OCI-LY1 (cell line): ENCODE results near the gene EDN1.

Experiments
- H2AFZ ChIP-seq: fragments of 200-600 bp; sonication (generic), shearing (Covaris generic); 2 replicates; pipeline ENCODE4 v1.6.0; 2014; ENCODE audit warnings: antibody characterized with exemption, mild to moderate bottlenecking, low read length
- H3F3A ChIP-seq: fragments of 200-600 bp; sonication (generic), shearing (Covaris generic); 2 replicates; pipeline ENCODE4 v1.6.0; 2014; ENCODE audit warnings: mild to moderate bottlenecking, antibody characterized with exemption, low read length, moderate library complexity; ENCODE audit not compliant: insufficient read depth
- H3K27ac ChIP-seq: fragments of 200-600 bp; sonication (generic); 2 replicates; pipeline ENCODE4 v1.5.1; 2014; ENCODE audit warnings: low read length, mixed run types, mild to moderate bottlenecking, low read depth; ENCODE audit not compliant: poor library complexity, severe bottlenecking
- H3K27me3 ChIP-seq: fragments of 200-600 bp; sonication (generic); 2 replicates; pipeline ENCODE4 v1.6.0; 2014; ENCODE audit warnings: antibody characterized with exemption, mild to moderate bottlenecking, low read length, moderate library complexity; ENCODE audit not compliant: insufficient read depth
- H3K36me3 ChIP-seq: fragments of 200-600 bp; sonication (generic); 2 replicates; pipeline ENCODE4 v1.6.1; 2014; ENCODE audit warnings: mild to moderate bottlenecking, antibody characterized with exemption, low read length, moderate library complexity, mixed read lengths; ENCODE audit not compliant: insufficient read depth
- H3K4me1 ChIP-seq: fragments of 200-600 bp; sonication (generic); 2 replicates; pipeline ENCODE4 v1.5.1; 2014; ENCODE audit warnings: mild to moderate bottlenecking, low read length, moderate library complexity; ENCODE audit not compliant: insufficient read depth, severe bottlenecking
- H3K4me2 ChIP-seq: fragments of 200-600 bp; sonication (generic), shearing (Covaris generic); 2 replicates; pipeline ENCODE4 v1.6.1; 2014; ENCODE audit warnings: low read length
- H3K4me3 ChIP-seq: fragments of 200-600 bp; sonication (generic); 2 replicates; pipeline ENCODE4 v1.5.1; 2014; ENCODE audit warnings: low read length, low read depth, mild to moderate bottlenecking, mixed read lengths; ENCODE audit not compliant: poor library complexity, severe bottlenecking
- H3K79me2 ChIP-seq: fragments of 200-600 bp; shearing (Covaris generic); 2 replicates; pipeline ENCODE4 v1.6.1; 2016; ENCODE audit warnings: mixed run types, low read length, mixed read lengths; ENCODE audit not compliant: insufficient read depth
- H3K9ac ChIP-seq: fragments of 200-600 bp; sonication (generic), shearing (Covaris generic); 2 replicates; pipeline ENCODE4 v1.6.1; 2014; ENCODE audit warnings: mild to moderate bottlenecking, low read length, mixed read lengths
- H3K9me2 ChIP-seq: fragments of 200-600 bp; sonication (generic), shearing (Covaris generic); 2 replicates; pipeline ENCODE4 v1.6.1; 2014; ENCODE audit warnings: low read depth, mild to moderate bottlenecking, low read length, mixed read lengths
- H3K9me3 ChIP-seq: fragments of 200-600 bp; shearing (Covaris generic); 2 replicates; pipeline ENCODE4 v1.6.1; 2014; ENCODE audit warnings: low read length, mixed read lengths
- H4K20me1 ChIP-seq: fragments of 200-600 bp; sonication (generic), shearing (Covaris generic); 2 replicates; pipeline ENCODE4 v1.6.0; 2016; ENCODE audit warnings: mild to moderate bottlenecking, low read length; ENCODE audit not compliant: insufficient read depth
- CTCF ChIP-seq: fragments of 200-600 bp; sonication (generic), shearing (Covaris generic); IDR thresholded peaks from 2 replicates; pipeline ENCODE4 v1.5.1; 2017; ENCODE audit warnings: mild to moderate bottlenecking, antibody characterized with exemption, low read length, moderate library complexity, mixed read lengths
- EZH2 ChIP-seq: fragments of 200-600 bp; sonication (generic), shearing (Covaris generic); IDR thresholded peaks from 2 replicates; pipeline ENCODE4 v1.8.0; 2017; ENCODE audit warnings: borderline replicate concordance, mixed run types, mild to moderate bottlenecking, antibody characterized with exemption, low read length, moderate library complexity, mixed read lengths

EDN1 gene

DNA sequence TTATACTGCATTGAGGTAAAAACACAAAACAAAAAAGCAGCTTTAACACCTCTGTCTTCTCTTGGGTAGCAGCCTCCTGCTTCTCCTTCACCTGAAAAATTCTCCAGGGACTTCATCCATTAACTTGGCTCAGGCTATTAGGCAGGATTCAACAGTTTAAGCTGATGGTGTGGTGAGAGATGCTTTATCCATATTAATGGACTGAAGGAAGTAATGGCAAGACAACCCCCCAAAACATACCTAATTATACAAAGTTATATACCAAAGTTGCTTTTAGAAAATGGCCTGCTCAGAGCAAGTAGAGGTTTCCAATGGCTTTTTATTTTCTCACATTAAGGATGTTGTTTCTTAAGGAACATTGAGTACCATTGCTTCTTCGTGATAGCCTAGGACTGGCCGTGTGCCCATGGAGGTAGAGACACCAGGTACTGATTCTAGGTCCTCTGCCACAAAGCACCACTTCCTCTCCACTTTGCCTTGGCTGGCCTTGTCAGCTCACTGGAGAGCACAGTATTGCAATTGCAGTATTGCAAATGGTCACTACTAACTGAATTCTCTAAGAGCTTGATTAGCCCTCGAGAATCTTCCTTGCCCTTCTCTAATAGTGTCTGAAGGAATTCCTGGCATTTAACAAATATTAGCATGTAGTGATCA, 7.3 kb downstream of the EDN1 start:
- TF ChIP-seq CTCF (no peak), EZH2 (no peak)

DNA sequence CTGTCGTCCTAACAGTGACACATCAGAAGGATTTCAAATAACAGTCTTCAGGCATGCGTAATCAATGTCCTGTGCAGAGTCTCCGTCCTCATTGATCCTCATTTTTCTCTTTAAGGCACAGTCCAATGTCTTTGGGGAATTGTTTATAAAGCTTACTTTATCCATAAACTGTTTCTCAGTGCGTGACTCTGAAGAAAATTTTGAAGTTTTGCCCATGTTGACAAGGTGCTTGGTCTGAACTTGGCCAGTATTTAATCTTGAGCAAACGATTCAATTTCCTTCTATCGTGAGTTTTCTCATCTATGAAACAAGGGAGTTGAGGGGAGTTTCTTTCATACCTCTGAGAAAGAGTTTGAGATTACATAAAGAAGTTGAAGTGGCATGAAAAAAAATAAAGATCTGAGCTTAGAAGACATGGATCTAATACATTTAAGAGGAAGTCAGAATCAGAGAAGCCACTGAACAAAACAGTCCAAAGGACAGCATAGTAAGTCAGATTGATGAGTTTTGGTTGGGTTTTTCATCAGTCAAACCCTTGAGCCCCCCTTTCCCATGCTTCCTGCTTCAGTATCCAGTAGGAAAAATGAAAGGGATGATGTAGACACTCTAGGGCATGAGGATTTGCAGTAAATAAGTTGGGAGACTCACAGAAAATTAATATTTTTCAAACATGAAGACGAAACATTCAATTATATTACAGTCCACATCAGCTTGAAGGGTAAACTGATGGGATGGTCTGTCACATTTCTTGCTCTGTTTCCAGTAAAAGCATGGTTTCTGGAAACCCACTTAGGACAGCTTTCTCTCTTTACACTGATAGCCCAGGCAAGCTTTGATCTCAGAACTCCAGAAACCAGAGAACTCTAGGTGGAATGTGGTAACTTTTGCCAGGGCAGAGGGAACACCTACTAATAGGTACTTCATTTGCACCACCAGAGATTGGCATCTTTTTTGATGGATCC, 8.1 kb downstream of the EDN1 start:
- TF ChIP-seq CTCF (no peak), EZH2 (no peak)
- H3K9me2 ChIP-seq = no peaks in the 10 kb centered on the region
- H2AFZ ChIP-seq = no peak overlapping the region
- H3K36me3 ChIP-seq = peaks cover 24% of the 10 kb centered on the region
- no peaks in the 10 kb centered on the region for H3K9me3 ChIP-seq
- no peak overlapping the region for H3K27ac ChIP-seq
- H3K27me3 ChIP-seq = no peaks in the 10 kb centered on the region
- H3K4me2 ChIP-seq = no peak overlapping the region
- no peak overlapping the region for H3K9ac ChIP-seq
- H3K79me2 ChIP-seq = no peaks in the 10 kb centered on the region
- H3F3A ChIP-seq = no peaks in the 10 kb centered on the region
- no peaks in the 10 kb centered on the region for H4K20me1 ChIP-seq
- no peak overlapping the region for H3K4me3 ChIP-seq
- H3K4me1 ChIP-seq = peaks cover under 1% of the 10 kb centered on the region

More for the DNA sequence above, 7.3 kb downstream of the EDN1 start:
- peaks cover 26% of the 10 kb centered on the region for H3K36me3 ChIP-seq
- no peak overlapping the region for H2AFZ ChIP-seq
- no peaks in the 10 kb centered on the region for H3K27me3 ChIP-seq
- H3K9me3 ChIP-seq = no peaks in the 10 kb centered on the region
- no peak overlapping the region for H3K4me3 ChIP-seq
- no peaks in the 10 kb centered on the region for H3K79me2 ChIP-seq
- no peak overlapping the region for H3K9ac ChIP-seq
- H3K4me1 ChIP-seq = peaks cover 8% of the 10 kb centered on the region
- H3K27ac ChIP-seq = no peak overlapping the region
- H3F3A ChIP-seq = no peaks in the 10 kb centered on the region
- H3K4me2 ChIP-seq = no peak overlapping the region
- H3K9me2 ChIP-seq = no peaks in the 10 kb centered on the region
- no peaks in the 10 kb centered on the region for H4K20me1 ChIP-seq

DNA sequence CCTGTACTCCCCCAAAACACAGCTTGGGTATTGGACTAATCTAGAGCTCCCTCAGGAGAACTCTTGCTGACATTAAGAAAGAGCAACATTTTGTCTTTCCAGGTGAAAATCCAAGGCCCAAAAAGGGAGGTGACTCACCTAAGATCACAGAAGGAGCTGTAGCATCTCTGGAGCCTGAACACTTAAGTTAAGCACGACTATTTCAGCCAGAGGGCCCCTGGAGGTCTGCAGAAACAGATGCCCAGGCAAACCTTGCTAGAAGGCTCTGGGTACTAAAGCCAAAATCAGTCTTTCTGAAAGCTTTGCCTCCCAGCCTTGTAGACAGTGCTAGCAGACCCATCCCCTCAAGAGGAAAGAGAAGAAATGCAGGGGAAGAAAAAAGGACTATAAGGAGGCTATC, 8.8 kb downstream of the EDN1 start:
- Histone ChIP-seq H3K4me1 (no peaks in the 10 kb centered on the region), H3K27ac (no peak overlapping the region), H3K79me2 (no peaks in the 10 kb centered on the region), H4K20me1 (no peaks in the 10 kb centered on the region), H3F3A (no peaks in the 10 kb centered on the region), H3K4me2 (no peak overlapping the region), H3K27me3 (no peaks in the 10 kb centered on the region), H2AFZ (no peak overlapping the region), H3K9ac (no peak overlapping the region), H3K9me3 (no peaks in the 10 kb centered on the region), H3K4me3 (no peak overlapping the region), H3K36me3 (peaks cover 19% of the 10 kb centered on the region), H3K9me2 (no peaks in the 10 kb centered on the region)
- no peak for TF ChIP-seq CTCF
- TF ChIP-seq EZH2 = no peak
